ENCODE measurements around the gene PRRG4.
"Not testable (repeated sequence)": the region's sequence is repeated elsewhere in the genome, so short reads cannot be mapped to it uniquely, and the experiment has no call there.

The PRRG4 gene

GRCh38 chr11:32887707-32888383 lies 58.1 kb downstream of the PRRG4 start:
- DNase-seq, result not testable (repeated sequence)

GRCh38 chr11:32888384-32888710 lies 58.6 kb downstream of the PRRG4 start:
- not testable (repeated sequence) for DNase-seq

- no peak for DNase-seq
Measured at GRCh38 chr11:32888805-32889204, 59.1 kb downstream of the PRRG4 start.

GRCh38 chr11:32890843-32891656 lies 61.3 kb downstream of the PRRG4 start:
- no peak for DNase-seq

- DNase-seq, result no peak
Measured at GRCh38 chr11:32891657-32892354, 62.1 kb downstream of the PRRG4 start.

- DNase-seq, result peak; percentile 66
Measured at GRCh38 chr11:32892355-32893092, 62.8 kb downstream of the PRRG4 start, which contains the start of gene QSER1. QSER1 (plus strand) TSS chr11:32892811; CDS start chr11:32893126, 315 bp downstream.

- DNase-seq, result no peak
Measured at GRCh38 chr11:32893093-32893342, 63.3 kb downstream of the PRRG4 start.

GRCh38 chr11:32893343-32894148 lies 63.8 kb downstream of the PRRG4 start:
- DNase-seq, result peak; percentile 53

- DNase-seq, result peak; percentile 44
Measured at GRCh38 chr11:32894149-32894827, 64.6 kb downstream of the PRRG4 start.

GRCh38 chr11:32894921-32895320 lies 65.2 kb downstream of the PRRG4 start:
- no peak for DNase-seq

- DNase-seq, result no peak
Measured at GRCh38 chr11:32895471-32895870, 65.7 kb downstream of the PRRG4 start.

GRCh38 chr11:32897103-32897502 lies 67.4 kb downstream of the PRRG4 start:
- no peak for DNase-seq

GRCh38 chr11:32899438-32899837 lies 69.7 kb downstream of the PRRG4 start:
- DNase-seq, result no peak

- DNase-seq, result no peak
Measured at GRCh38 chr11:32902089-32902665, 72.5 kb downstream of the PRRG4 start.

- no peak for DNase-seq
Measured at GRCh38 chr11:32905028-32905667, 75.4 kb downstream of the PRRG4 start.
